Measurements from ENCODE around the gene CYP19A1. TPM values are rescaled to one million over a fixed set of nuclear protein-coding genes. Genes with fewer than 3 reads are reported as not detected.

Gene CYP19A1
- total RNA-seq, 1 donor from 2014 or later: not detected

- H3K4me3 Mint-ChIP-seq: no peak overlapping the region
These were observed 4.8 kb downstream of the CYP19A1 start for GRCh38 chr15:51333571-51333970.

DNA sequence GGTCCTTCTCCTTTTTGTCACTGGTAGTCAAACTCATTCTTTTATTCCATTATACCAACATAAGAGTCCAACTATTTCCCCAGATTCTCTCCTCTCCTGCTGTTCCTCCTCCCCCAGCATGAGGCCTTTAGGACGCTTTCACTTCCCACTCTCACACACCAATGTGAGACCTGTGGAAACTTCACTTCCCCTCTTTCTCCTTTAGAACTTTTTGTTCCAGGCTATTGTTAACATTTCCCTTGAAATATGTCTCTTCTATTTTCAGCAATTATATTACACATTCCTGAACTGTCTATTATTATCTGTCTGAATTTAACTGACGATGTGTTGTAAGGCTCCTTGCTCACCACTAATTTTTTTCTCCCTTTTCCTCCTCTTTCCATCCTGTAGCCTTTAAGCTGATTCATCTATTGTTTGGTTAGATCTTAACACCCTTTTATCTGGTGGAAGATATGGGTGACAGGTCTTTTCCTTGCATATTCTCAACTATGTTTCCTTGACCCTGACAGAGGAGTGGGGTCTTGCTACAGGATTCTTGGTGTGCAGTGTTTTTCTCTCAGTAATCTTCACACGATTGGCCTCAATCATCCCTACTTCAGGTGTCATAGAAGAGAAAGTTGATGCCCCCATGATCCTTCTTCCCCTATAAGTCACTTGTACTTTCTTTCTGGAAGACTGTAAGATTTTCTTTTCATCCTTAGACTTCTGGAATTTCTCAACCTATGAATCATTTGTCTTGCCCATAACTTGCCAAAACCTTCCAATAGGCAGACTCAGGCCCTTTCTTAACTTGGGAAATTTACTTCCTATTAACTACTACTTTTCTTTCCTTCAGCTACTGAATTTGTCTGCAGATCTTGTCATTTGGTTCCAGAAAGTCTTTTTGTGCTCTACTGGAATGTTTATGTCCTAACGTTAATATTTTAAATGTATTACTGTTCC lies 5.9 kb downstream of the CYP19A1 start:
- Histone ChIP-seq H3F3A (ENCODE audit: low read depth) (no peaks in the 10 kb centered on the region), H3K36me3 (no peaks in the 10 kb centered on the region), H3K27me3 (no peaks in the 10 kb centered on the region), H4K20me1 (ENCODE audit: low read depth) (no peaks in the 10 kb centered on the region), H3K9me3 (ENCODE audit: low read depth) (no peaks in the 10 kb centered on the region), H3K27ac (no peak overlapping the region), H3K4me1 (no peaks in the 10 kb centered on the region), H2AFZ (replicated peaks) (no peak overlapping the region), H3K79me2 (ENCODE audit: low read depth) (no peaks in the 10 kb centered on the region), H3K4me3 (no peak overlapping the region), H3K4me2 (no peak overlapping the region), H3K9ac (no peak overlapping the region)
- DNase-seq (ENCODE audit: low spot score): no peak
- no peaks in the 10 kb centered on the region for H3K4me1 Mint-ChIP-seq
- H3K9me3 Mint-ChIP-seq: no peaks in the 10 kb centered on the region
- no peak overlapping the region for H3K4me3 Mint-ChIP-seq
- peaks cover under 1% of the 10 kb centered on the region for H3K27me3 Mint-ChIP-seq (ENCODE audit: insufficient read depth, low read depth)
- no peaks in the 10 kb centered on the region for H3K36me3 Mint-ChIP-seq
- no peak for TF ChIP-seq EZH2phosphoT487 (IDR thresholded peaks at IDR 0.05)
- TF ChIP-seq CTCF (IDR thresholded peaks at IDR 0.05): no peak
- TF ChIP-seq EZH2 (IDR thresholded peaks at IDR 0.05): no peak
- H3K27ac Mint-ChIP-seq: no peak overlapping the region

More at GRCh38 chr15:51333571-51333970, 4.8 kb downstream of the CYP19A1 start:
- Histone ChIP-seq H3K9ac (no peak overlapping the region), H3K4me1 (no peaks in the 10 kb centered on the region), H3F3A (ENCODE audit: low read depth) (no peaks in the 10 kb centered on the region), H3K27ac (no peak overlapping the region), H2AFZ (replicated peaks) (no peak overlapping the region), H3K27me3 (peaks cover under 1% of the 10 kb centered on the region), H3K79me2 (ENCODE audit: low read depth) (no peaks in the 10 kb centered on the region), H3K9me3 (ENCODE audit: low read depth) (no peaks in the 10 kb centered on the region), H3K4me2 (no peak overlapping the region), H4K20me1 (ENCODE audit: low read depth) (no peaks in the 10 kb centered on the region), H3K36me3 (no peaks in the 10 kb centered on the region), H3K4me3 (no peak overlapping the region)
- no peaks in the 10 kb centered on the region for H3K4me1 Mint-ChIP-seq
- H3K27me3 Mint-ChIP-seq (ENCODE audit: insufficient read depth, low read depth): peaks cover 7% of the 10 kb centered on the region
- H3K27ac Mint-ChIP-seq: no peak overlapping the region
- TF ChIP-seq CTCF (IDR thresholded peaks at IDR 0.05): no peak
- TF ChIP-seq EZH2phosphoT487 (IDR thresholded peaks at IDR 0.05): no peak
- no peak for TF ChIP-seq EZH2 (IDR thresholded peaks at IDR 0.05)
- DNase-seq (ENCODE audit: low spot score): no peak
- no peaks in the 10 kb centered on the region for H3K36me3 Mint-ChIP-seq
- H3K9me3 Mint-ChIP-seq: no peaks in the 10 kb centered on the region

- DNase-seq (ENCODE audit: low spot score): no peak
- no peaks in the 10 kb centered on the region for H3K9me3 ChIP-seq (ENCODE audit: low read depth)
- no peak overlapping the region for H3K27ac ChIP-seq
- no peaks in the 10 kb centered on the region for H4K20me1 ChIP-seq (ENCODE audit: low read depth)
- no peak for TF ChIP-seq EZH2 (IDR thresholded peaks at IDR 0.05)
- TF ChIP-seq CTCF (IDR thresholded peaks at IDR 0.05): no peak
- TF ChIP-seq EZH2phosphoT487 (IDR thresholded peaks at IDR 0.05): no peak
- H3K4me3 Mint-ChIP-seq: no peak overlapping the region
- H2AFZ ChIP-seq (replicated peaks): no peak overlapping the region
- no peaks in the 10 kb centered on the region for H3K36me3 Mint-ChIP-seq
- no peaks in the 10 kb centered on the region for H3K4me1 ChIP-seq
- no peak overlapping the region for H3K4me3 ChIP-seq
- no peak overlapping the region for H3K27ac Mint-ChIP-seq
- no peaks in the 10 kb centered on the region for H3K79me2 ChIP-seq (ENCODE audit: low read depth)
- H3K27me3 Mint-ChIP-seq (ENCODE audit: insufficient read depth, low read depth): no peaks in the 10 kb centered on the region
- H3K36me3 ChIP-seq: no peaks in the 10 kb centered on the region
- no peaks in the 10 kb centered on the region for H3K4me1 Mint-ChIP-seq
- H3F3A ChIP-seq (ENCODE audit: low read depth): no peaks in the 10 kb centered on the region
- no peaks in the 10 kb centered on the region for H3K27me3 ChIP-seq
- no peak overlapping the region for H3K9ac ChIP-seq
- no peaks in the 10 kb centered on the region for H3K9me3 Mint-ChIP-seq
- H3K4me2 ChIP-seq: no peak overlapping the region
These were observed 7.3 kb downstream of the CYP19A1 start for GRCh38 chr15:51331141-51331540.
